ENCODE results near the gene DCHS2.

Gene DCHS2

DNA sequence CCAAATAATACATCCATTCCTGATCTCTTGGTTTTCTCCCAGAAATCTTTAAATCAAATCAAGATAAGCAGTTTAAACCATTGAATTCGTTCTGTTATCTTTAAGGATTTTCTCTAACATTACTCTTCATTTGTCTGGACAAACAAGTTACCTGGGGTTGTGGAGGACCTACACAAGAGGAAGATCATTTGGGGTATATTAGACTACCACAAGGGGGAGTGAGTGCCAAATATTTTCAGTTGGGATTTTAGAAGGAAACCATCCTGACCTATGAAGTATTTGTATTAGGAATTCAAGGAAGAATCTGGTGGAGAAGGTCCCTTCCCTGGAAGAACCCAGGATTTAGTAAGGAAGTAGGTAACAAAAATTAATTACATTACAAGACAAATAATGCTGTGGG, 12.0 kb upstream of the DCHS2 start:
- ATAC-seq (replicated peaks) (no peak), DNase-seq (no peak)
- H3K9me3 Mint-ChIP-seq, result no peaks in the 10 kb centered on the region
- H3K27me3 Mint-ChIP-seq, result peaks cover 20 to 46% of the 10 kb centered on the region in 2 donors
- H3K4me1 Mint-ChIP-seq, result no peaks in the 10 kb centered on the region
- H3K27ac Mint-ChIP-seq, result no peak overlapping the region
- no peaks in the 10 kb centered on the region for H3K36me3 Mint-ChIP-seq
- no peak overlapping the region for H3K4me3 Mint-ChIP-seq

DNA sequence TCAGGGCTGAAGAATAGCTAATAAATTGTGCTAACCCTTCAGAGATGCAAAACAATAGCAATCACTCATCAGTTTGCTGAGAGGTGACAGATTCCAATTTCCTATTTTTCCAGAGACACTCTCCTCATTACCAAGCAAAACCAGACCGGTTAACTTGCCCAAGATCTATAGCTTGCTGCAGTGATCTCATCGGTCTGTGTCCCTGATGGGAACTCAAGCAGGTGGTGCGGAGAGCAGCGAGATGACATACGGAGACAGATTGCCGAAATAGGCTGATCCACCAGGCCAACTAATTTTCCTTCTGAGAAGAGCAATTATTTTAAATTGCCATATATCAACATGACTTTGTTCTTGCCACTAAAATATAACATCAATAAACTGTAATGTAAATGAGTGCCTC, 10.5 kb upstream of the DCHS2 start:
- H3K4me1 Mint-ChIP-seq, result no peaks in the 10 kb centered on the region
- ATAC-seq (replicated peaks) (no peak), DNase-seq (no peak)
- H3K9me3 Mint-ChIP-seq, result no peaks in the 10 kb centered on the region
- no peak overlapping the region for H3K27ac Mint-ChIP-seq
- H3K36me3 Mint-ChIP-seq, result no peaks in the 10 kb centered on the region
- peaks cover 20 to 51% of the 10 kb centered on the region in 2 donors for H3K27me3 Mint-ChIP-seq
- H3K4me3 Mint-ChIP-seq, result no peak overlapping the region

DNA sequence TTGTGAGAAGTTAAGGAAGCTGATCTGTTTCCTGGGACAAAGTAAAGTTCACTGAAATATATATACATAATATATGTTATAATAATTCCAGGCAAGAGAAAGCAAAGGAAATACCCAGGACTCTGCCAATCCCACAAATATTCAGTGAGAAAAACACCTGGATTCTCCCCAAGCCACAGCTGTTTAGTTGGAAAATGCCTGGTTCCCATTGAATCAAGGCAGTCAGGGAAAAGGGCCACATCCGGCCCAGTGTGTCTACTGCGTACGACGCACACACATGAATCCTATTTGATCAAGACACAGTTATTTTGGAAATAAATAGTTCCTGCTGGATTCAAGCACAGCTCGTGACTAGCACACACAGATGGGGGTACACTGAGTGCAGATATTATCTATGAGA, 6.3 kb upstream of the DCHS2 start:
- H3K36me3 Mint-ChIP-seq, result no peaks in the 10 kb centered on the region
- no peak overlapping the region for H3K4me3 Mint-ChIP-seq
- H3K27ac Mint-ChIP-seq, result no peak overlapping the region
- no peak for DNase-seq
- ATAC-seq (replicated peaks), result no peak
- no peaks in the 10 kb centered on the region for H3K4me1 Mint-ChIP-seq
- H3K9me3 Mint-ChIP-seq, result no peaks in the 10 kb centered on the region
- peaks cover 41 to 59% of the 10 kb centered on the region in 2 donors for H3K27me3 Mint-ChIP-seq

DNA sequence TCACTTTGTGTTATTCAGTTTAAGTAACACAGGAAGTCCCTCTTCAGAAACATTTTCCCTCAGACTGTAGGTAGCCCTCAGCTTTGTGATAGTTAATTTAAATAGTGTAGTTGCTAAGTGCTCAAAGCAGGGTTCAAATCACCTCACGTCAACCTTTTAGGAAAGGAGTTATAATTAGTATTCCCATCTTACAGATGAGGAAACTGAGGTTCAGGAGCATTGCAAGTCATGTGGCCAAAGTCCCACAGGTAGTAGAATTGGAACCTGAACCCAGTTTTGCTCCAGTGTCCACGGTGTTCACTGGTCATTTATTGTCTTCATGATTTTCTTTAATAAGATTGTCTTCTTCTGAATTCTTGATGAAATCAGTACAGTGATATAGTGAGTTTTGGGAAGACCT, 4.3 kb upstream of the DCHS2 start:
- no peak for DNase-seq
- Mint-ChIP-seq H3K9me3 (no peaks in the 10 kb centered on the region), H3K4me1 (peaks cover 10 to 17% of the 10 kb centered on the region in 2 donors), H3K4me3 (no peak overlapping the region), H3K36me3 (no peaks in the 10 kb centered on the region), H3K27ac (no peak overlapping the region), H3K27me3 (peaks cover 53 to 73% of the 10 kb centered on the region in 2 donors)
- ATAC-seq (replicated peaks), result no peak

DNA sequence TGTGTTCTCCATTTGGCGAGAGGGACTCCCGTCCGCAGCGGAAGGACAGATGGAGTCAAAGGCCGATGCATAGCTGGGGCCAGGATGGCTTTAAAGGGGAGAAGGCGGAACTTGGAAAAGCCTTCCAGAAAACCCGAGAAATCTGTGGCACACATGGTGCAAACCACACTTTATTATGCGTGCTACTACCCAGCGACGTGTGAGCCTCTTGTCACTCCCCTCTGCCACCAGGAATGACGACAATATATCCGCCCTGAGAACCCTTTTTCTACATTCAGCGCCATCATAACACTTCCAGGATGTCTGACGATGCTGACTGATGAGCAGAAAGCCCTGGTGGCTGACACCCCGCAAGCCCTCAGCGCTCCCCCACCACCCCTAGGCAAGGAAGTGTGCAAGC, 689 bp upstream of the DCHS2 start:
- Mint-ChIP-seq H3K36me3 (peaks cover 0 to 3% of the 10 kb centered on the region in 2 donors), H3K27ac (peak overlapping the region; percentile 5), H3K27me3 (peaks cover 67 to 83% of the 10 kb centered on the region in 2 donors), H3K4me3 (peak overlapping the region; percentile 85 to 87), H3K4me1 (peaks cover 13 to 27% of the 10 kb centered on the region in 2 donors), H3K9me3 (no peaks in the 10 kb centered on the region)
- DNase-seq, result no peak
- peak in 1 of 2 donors; percentile 5 for ATAC-seq (replicated peaks)

DNA sequence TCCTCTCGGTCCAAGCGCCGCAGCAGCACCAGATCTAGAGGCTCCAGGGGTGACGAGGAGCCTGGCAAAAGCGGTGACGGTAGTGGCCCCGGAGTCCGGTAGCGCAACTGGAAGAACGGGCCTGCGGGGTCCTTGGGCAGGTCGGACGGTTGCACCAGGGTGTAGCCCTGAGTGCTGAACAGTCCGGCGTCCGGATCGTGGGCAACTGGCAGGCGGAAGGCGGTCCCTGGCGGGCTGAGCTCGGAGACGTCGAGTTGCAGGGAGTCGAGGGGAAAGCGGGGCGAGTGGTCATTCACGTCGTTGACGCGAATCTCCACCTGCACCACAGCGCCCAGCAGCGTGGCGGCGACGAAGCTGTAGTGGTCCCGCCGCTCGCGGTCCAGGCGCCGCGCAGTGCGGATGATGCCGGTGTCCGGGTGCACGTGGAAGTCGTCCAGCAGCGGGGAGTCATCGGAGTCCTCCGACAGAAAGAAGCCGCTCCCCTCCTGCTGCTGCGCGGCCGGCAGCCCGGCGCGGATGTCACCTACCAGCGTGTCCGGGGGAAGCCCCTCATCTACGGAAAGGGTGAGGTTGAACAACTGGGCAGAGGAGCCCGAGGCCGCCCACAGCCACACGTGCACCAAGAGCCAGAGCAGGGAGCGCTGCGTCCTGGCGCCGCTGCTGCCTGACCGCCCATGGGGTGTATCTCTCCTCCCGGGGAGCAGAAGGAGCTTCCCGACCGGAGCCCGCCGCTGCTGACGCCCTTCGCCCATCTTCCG, 837 bp downstream of the DCHS2 start:
- peak overlapping the region; percentile 85 to 87 for H3K4me3 Mint-ChIP-seq
- H3K27ac Mint-ChIP-seq, result peak overlapping the region; percentile 74
- peaks cover 57 to 72% of the 10 kb centered on the region in 2 donors for H3K27me3 Mint-ChIP-seq
- DNase-seq, result peak; percentile 50
- peaks cover 13 to 27% of the 10 kb centered on the region in 2 donors for H3K4me1 Mint-ChIP-seq
- peak; percentile 86 to 88 for ATAC-seq (replicated peaks)
- no peaks in the 10 kb centered on the region for H3K9me3 Mint-ChIP-seq
- H3K36me3 Mint-ChIP-seq, result peaks cover 0 to 3% of the 10 kb centered on the region in 2 donors

DNA sequence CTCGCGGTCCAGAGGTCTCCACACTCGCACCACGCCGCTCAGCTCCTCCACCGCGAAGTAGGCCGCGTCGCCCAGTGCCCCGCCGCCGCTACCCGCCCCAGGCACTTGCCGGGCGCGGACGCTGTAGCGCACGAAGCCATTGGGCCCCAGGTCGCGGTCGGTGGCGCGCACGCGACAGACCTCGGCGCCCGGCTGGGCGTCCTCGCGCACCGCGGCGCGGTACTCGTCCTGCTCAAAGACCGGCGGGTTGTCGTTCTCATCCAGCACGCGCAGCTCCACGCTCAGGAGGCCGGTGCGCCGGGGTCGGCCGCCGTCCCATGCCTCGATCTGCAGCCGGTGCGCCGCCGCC, 1.4 kb downstream of the DCHS2 start:
- no peaks in the 10 kb centered on the region for H3K9me3 Mint-ChIP-seq

DNA sequence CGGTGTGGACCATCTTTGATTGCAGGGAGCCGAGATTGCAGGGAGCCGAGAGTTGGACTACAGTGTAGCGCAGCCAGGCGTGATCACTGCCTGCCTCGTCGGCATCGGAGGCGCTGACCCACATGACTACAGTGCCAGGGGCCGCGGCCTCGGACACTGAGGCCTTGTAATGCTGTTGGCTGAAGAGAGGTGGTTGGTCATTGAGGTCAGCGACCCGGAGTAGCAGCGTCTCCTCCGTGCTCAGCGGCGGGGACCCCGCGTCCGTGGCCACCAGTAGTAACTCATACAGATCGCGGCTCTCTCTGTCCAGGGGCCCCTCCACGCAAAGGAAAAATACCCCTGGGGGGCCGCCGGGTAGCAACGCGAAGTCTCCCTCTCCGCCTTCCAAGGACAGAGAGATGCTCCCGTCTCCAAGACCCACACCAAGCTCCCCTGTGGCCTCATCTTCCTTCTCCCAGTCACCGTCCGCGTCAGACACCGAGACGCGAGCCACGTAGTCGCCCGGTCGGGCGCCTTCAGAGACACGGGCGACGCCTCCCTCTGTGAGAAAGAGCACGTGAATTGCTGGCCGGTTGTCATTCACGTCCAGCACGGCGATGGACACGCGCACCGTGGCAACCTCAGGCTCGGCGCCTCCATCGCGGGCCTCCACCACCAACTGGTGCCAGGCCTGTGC, 1.9 kb downstream of the DCHS2 start:
- no peak for ATAC-seq (replicated peaks)
- Mint-ChIP-seq H3K36me3 (peaks cover 0 to 3% of the 10 kb centered on the region in 2 donors), H3K27ac (no peak overlapping the region), H3K4me1 (peaks cover 13 to 27% of the 10 kb centered on the region in 2 donors), H3K27me3 (peaks cover 55 to 66% of the 10 kb centered on the region in 2 donors), H3K4me3 (peak overlapping the region in 1 of 2 donors; percentile 87), H3K9me3 (no peaks in the 10 kb centered on the region)
- no peak for DNase-seq

More for the DNA sequence above, 1.4 kb downstream of the DCHS2 start:
- peak overlapping the region; percentile 85 to 87 for H3K4me3 Mint-ChIP-seq
- DNase-seq, result no peak
- peaks cover 13 to 27% of the 10 kb centered on the region in 2 donors for H3K4me1 Mint-ChIP-seq
- H3K36me3 Mint-ChIP-seq, result peaks cover 0 to 3% of the 10 kb centered on the region in 2 donors
- no peak for ATAC-seq (replicated peaks)
- H3K27ac Mint-ChIP-seq, result no peak overlapping the region
- H3K27me3 Mint-ChIP-seq, result peaks cover 55 to 67% of the 10 kb centered on the region in 2 donors

DNA sequence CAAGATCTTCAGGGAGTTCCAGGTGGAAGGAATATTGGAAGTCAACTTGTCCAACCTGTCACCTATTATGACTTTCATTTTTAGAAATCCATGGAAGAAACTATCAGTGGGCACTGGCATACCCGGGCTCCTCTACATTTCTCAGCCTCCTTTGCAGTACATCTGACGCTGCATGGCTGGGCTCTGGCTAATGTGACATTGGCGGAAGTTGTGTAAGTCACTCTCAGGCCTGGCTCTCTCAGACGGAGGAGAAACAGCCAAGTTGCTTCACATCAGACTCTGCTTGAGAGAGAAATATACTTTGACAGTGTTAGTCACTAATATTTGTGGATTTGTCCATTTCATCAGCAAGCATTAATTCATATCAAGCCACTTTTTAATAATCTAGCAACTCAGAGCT, 4.5 kb downstream of the DCHS2 start:
- no peak for DNase-seq
- Mint-ChIP-seq H3K4me3 (no peak overlapping the region), H3K36me3 (peaks cover 0 to 3% of the 10 kb centered on the region in 2 donors), H3K27ac (no peak overlapping the region), H3K9me3 (no peaks in the 10 kb centered on the region), H3K27me3 (peaks cover 35 to 45% of the 10 kb centered on the region in 2 donors), H3K4me1 (peaks cover 11 to 23% of the 10 kb centered on the region in 2 donors)
- ATAC-seq (replicated peaks), result no peak

DNA sequence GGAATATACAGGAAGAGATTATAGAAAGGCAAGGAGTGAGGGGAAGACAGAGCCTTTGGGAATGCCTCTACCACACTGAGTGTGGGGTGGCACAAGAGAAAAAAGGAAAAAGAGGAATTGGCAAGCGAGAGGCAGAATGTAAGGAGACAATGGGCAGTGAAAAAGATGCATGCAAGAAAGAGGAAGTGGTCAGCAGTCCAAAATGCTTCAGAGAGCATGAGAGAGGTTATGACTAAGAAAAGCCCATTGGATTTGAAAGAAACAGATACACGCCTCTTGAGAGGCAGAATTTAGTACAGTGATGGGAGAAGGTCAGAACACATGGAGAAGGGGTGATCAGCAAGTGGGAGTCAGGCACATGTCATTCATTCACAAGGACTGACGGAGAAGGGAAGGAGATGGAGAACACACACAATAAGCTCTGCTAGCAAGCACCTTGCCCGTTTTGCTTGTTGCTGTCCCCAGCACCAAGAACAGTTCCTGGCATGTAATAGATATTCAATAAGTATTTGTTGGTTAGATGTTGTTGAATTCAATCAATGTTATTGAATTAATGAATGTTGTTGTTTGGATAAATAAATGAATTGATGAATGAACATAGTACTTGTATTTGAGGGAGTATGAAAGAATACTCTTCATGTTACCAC, 6.3 kb downstream of the DCHS2 start:
- Mint-ChIP-seq H3K4me1 (peaks cover 0 to 4% of the 10 kb centered on the region in 2 donors), H3K9me3 (no peaks in the 10 kb centered on the region), H3K27ac (no peak overlapping the region), H3K4me3 (no peak overlapping the region), H3K27me3 (peaks cover 18 to 26% of the 10 kb centered on the region in 2 donors), H3K36me3 (no peaks in the 10 kb centered on the region)
- ATAC-seq (replicated peaks) (peak; percentile 96 to 98), DNase-seq (no peak)

DNA sequence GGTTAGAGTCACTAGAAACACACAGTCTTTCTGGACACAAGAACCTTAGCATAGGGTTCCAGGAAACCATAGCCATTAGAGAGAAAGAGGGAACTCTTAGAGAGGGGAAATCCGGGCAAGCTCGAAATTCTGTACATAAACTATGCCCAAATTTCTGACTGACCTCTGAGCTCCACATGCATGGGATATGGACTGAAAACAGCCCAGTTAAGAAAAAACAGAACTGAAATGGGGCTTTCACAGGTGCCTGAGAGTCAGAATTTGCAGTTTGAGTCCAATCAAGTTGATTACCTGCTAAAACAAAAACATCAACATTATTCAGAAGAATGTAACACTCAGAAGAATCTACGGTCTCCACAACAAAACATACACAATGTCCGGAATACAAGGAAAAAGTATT, 13.1 kb downstream of the DCHS2 start:
- ATAC-seq (replicated peaks) (no peak), DNase-seq (no peak)
- H3K9me3 Mint-ChIP-seq, result no peaks in the 10 kb centered on the region
- H3K27me3 Mint-ChIP-seq, result peaks cover 16 to 31% of the 10 kb centered on the region in 2 donors
- no peaks in the 10 kb centered on the region for H3K4me1 Mint-ChIP-seq
- H3K4me3 Mint-ChIP-seq, result no peak overlapping the region
- no peaks in the 10 kb centered on the region for H3K36me3 Mint-ChIP-seq
- no peak overlapping the region for H3K27ac Mint-ChIP-seq

DNA sequence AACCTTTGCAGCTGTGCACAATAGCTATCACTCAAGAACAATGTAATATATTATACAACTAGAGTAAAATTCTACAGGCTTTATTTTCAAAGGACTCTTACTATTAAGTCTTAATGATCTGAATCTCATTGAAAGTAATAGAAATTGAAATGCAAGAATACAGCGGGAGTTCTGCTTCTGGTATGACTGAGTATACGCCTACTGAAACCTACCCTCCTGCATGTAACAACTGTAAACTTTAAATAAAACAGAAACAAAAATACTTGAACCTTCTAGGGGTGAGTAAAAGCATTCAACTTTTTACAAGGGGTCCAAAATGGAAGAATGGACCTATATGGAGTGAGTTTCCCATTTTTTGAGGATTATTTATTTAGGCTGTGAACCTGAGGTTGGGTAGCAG, 13.5 kb downstream of the DCHS2 start:
- no peaks in the 10 kb centered on the region for H3K4me1 Mint-ChIP-seq
- no peaks in the 10 kb centered on the region for H3K36me3 Mint-ChIP-seq
- H3K4me3 Mint-ChIP-seq, result no peak overlapping the region

DNA sequence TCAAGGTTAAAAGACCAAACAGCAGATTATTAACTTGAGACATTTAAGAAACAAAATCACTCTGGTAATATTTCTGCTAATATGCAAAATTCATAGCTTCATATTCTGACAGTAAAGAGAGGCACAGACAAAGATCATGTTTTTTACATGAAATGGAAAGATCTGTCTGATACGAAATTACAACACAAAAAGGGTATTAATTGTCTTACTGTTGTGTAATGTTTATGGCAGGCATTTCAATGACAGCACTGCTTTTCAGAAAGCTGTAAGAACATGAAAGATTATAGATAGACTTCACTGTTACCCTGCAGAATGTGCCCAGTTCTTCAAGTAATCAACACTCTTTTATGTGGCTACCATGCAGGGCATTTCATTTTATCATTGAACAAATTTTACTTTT, 15.4 kb downstream of the DCHS2 start:
- Mint-ChIP-seq H3K36me3 (no peaks in the 10 kb centered on the region), H3K27ac (no peak overlapping the region), H3K4me1 (no peaks in the 10 kb centered on the region), H3K4me3 (no peak overlapping the region), H3K9me3 (no peaks in the 10 kb centered on the region), H3K27me3 (peaks cover 26 to 41% of the 10 kb centered on the region in 2 donors)
- DNase-seq (no peak), ATAC-seq (replicated peaks) (no peak)

More for the DNA sequence above, 13.5 kb downstream of the DCHS2 start:
- ATAC-seq (replicated peaks) (no peak), DNase-seq (no peak)
- H3K9me3 Mint-ChIP-seq, result no peaks in the 10 kb centered on the region
- H3K27me3 Mint-ChIP-seq, result peaks cover 20 to 35% of the 10 kb centered on the region in 2 donors
- no peak overlapping the region for H3K27ac Mint-ChIP-seq

DNA sequence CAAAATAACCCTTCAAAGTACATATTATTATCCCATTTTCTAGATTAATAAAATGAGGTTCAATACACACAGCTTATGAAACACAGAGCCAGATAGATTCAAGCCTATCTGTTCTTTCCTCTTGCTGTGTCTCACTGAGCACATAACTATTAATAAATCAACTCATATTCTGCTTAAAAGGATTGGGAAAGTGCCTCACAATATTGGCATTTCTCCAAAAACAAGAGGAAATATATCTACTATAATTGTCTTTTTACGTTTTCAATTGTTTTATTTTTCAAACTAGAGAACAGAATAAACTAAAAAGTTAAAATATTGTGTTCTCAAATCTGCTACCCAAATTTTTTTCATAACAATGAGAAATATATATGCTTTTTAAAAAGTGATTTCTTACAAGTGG, 15.8 kb downstream of the DCHS2 start:
- Mint-ChIP-seq H3K27ac (no peak overlapping the region), H3K9me3 (no peaks in the 10 kb centered on the region), H3K27me3 (peaks cover 26 to 41% of the 10 kb centered on the region in 2 donors), H3K4me1 (no peaks in the 10 kb centered on the region), H3K4me3 (no peak overlapping the region), H3K36me3 (no peaks in the 10 kb centered on the region)
- ATAC-seq (replicated peaks), result no peak
- no peak for DNase-seq
